Activated naive CD4-positive, alpha-beta T cell (primary cell): ENCODE measurements around the gene NDC1.
A peak's percentile ranks its signal among the peaks of the same experiment; 100 is the strongest.
"Not testable (repeated sequence)": the region's sequence is repeated elsewhere in the genome, so short reads cannot be mapped to it uniquely, and the experiment has no call there.

Experiments used
- DNase-seq, 4 experiments: peaks; one replicate each; lab custom pipeline; 2025; lab: John Stamatoyannopoulos, UW

Gene NDC1

DNA sequence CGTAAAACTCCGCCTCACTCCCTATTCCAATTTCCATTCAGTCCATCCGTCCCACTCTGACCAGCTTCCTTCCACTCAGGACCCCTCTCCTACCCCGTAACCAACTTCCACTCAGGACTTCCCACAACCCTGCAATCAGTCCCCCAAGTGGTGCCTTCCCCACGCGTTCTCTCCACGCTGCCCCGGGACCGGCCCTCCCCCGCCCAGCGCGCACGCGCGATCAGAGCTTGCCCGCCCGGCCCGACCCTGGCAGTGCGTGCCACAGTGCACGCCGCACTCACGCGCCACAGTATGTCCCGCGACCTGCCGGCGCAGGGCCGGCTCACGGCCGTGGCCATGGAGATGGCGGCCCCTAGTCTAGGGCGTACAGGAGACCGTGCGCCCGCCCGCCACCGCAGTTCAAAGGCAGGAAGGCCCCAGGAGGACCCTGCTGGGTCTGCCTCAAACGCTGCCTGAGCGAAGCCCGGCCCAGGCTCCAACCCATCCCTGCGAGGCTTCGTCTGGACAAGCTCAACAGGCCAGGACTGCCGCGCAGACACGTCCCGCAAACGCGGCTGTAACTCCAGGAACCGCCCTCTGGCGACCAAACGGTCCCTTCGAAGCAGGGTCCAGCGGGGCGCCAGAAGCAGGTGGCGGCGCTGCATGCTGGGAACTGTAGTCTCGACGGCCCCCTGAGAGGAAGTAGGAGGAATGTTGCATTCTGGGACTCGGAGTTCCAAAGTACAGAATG lies at the start of gene NDC1:
TSS of gene NDC1 (minus strand) at position 373 of the 730 bp plus-strand sequence. CDS start at position 338, 35 bp downstream.
- peak; percentile 73 to 91 (median 84) for DNase-seq

- not testable (repeated sequence) for DNase-seq
Observed at GRCh38 chr1:53883600-53883999, 45.5 kb upstream of the NDC1 start.

DNA sequence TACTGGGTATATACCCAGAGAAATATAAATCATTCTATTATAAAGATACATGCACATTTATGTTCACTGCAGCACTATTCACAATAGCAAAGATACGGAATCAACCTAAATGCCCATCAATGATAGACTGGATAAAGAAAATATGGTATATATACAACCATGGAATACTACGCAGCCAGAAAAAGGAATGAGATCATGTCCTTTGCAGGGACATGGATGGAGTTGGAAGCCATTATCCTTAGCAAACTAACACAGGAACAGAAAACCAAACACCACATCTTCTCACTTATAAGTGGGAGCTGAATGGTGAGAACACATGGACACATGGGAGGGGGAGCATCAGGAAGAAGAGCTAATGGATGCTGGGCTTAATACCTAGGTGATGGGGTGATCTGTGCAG lies 43.8 kb upstream of the NDC1 start:
- not testable (repeated sequence) for DNase-seq

- no peak for DNase-seq
Observed at GRCh38 chr1:53878492-53879105, 40.5 kb upstream of the NDC1 start.

GRCh38 chr1:53875150-53875549 lies 37.1 kb upstream of the NDC1 start:
- DNase-seq, result not testable (repeated sequence)

- no peak for DNase-seq
Observed at GRCh38 chr1:53871773-53872484, 33.8 kb upstream of the NDC1 start.

DNA sequence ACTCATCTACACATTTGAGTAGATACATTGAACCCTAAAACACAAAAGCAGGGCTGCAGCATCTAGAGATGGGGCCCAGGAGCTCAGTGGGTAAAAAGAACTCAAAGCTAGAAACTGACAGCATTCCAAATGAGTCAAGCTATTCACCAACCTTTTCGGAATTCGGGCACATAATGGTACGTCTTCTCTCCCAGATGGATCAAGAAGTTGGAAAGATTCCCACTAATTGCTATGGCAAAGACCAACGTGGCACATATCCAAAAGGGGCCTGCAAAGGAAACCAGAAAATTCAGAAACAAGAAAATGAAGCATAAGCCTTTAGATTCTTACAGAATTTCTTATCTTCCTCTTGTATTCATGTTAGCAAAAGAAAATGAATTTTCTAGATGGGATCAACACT lies 33.1 kb upstream of the NDC1 start:
- no peak for DNase-seq

GRCh38 chr1:53869454-53870117 lies 31.5 kb upstream of the NDC1 start:
- no peak for DNase-seq

DNA sequence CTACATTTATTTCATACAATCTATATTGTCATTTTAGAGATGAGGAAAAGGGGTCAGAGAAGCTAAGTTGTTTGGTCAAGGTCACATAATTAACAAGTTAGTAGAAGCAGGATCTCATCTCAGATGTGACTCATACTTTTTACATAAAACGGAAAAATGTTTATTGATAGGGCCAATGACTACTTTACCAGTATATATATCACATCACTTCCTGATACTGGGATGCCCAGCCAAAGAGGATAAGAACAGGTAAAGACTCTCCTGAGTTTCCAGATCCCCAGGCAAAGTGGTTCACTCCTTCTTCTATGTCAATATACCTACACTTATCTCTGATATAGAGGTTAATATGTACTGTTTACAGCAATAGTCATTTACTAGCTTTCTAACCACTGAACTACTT lies 30.5 kb upstream of the NDC1 start:
- no peak for DNase-seq

GRCh38 chr1:53862507-53862906 lies 24.4 kb upstream of the NDC1 start:
- DNase-seq, result no peak

DNA sequence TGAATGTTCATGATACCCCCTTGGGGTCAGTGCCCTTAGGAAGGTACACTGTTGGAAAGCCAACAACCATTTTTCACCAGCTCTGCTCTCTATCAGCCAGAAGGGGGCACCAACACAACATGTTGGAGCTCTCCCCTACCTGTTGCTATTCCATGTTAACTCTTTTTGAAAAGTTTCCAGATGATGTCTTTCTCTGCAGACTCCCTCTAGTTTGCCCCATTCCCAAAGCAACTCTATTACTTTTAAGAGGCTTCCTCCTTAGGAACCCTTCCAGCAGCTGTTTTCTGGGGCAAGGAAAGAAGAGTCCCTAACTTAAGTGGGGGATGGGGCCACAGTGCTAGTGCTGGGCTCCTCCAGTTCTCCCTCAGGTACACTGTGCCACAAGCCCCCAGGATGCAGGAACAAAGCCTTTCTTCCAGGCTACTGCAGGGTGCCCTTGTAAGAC lies 22.9 kb upstream of the NDC1 start:
- DNase-seq, result no peak

DNA sequence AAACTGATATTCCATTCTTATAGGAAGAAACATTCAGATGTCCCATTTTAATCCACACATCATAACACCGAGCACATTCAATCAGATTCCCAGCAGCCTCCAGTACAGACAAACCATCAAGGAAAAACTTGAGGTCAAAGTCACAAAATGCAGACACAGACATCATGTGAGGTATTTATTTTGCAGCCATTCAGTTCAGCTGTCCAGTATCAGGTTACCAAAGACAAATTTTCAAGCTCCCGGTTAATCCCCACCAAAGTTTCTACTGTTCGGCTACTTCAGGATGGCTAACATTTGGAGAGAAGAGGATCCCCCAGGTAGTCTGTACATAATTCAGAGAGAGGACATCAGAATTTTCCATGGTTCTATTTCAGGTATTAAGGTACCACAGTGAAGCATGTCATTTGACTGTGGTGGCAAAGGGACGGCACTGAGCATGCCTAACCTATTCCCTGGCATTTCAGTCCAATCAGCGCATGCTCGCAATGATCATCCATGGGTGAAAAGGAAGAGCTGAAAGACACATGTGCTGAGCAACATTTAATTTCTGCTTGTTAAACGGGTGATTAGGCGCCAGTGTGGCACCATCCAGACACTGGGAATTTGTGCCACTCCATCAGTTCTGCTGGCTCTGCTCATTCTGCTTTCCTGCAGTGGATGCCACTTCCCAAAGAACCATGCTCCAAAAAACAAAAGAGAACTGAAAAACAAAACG lies 13.6 kb upstream of the NDC1 start:
- no peak for DNase-seq

GRCh38 chr1:53850082-53850673 lies 12.1 kb upstream of the NDC1 start:
- no peak for DNase-seq

DNA sequence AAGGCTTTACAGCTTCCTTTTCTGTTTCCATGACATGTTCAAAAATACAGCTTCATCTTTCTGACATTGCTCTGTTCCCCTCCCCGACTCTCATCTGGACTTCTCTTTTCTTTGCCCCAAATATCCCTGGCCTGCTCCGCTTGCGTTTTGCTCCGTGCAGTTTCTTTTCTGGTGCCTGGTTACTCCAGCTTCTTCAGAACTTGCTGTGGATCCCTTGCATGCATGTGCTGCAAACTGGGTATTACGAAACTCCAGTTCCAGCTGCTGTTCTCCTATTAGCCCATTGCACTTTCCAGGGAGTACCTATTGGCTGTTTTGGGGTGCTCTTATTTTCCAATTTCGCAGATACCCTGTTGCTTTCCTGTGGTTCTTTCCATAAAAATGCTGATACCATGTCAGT lies 9.9 kb upstream of the NDC1 start:
- no peak for DNase-seq

DNA sequence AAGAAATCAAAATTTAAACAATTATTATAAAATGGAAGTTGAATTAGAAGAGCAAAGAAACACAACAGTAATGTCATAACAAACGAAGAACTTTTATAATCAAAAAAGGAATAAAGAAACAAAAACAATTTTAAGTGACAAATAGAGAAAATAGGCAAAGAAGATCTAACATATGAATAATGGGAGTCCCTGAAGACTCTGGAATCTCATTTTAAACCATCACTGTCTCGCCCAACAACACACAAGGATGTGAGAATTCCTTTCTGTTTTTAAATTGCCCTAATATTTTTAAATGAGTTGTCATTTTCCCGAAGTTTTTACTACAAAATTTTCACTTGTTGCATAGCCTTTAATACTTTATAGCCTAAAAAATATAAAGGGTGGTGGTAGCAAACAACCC lies 4.3 kb upstream of the NDC1 start:
- DNase-seq, result no peak

DNA sequence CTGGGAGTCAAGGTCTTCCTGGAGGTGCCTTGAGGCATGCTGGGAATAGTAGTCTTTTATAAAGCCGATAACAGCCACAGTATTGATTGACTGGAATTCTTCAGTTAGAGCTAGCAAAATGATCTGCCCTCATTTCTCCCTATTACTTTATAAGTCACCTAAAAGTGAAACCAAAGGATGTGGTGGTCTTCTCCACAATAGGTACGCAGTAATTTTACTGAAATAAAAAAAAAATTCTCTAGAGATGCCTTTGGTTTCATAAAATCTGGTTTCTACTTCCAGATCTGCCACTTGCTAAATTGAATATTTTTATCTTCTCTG lies 518 bp upstream of the NDC1 start:
- DNase-seq, result no peak

GRCh38 chr1:53837646-53837923 lies 511 bp downstream of the NDC1 start:
- DNase-seq, result no peak

DNA sequence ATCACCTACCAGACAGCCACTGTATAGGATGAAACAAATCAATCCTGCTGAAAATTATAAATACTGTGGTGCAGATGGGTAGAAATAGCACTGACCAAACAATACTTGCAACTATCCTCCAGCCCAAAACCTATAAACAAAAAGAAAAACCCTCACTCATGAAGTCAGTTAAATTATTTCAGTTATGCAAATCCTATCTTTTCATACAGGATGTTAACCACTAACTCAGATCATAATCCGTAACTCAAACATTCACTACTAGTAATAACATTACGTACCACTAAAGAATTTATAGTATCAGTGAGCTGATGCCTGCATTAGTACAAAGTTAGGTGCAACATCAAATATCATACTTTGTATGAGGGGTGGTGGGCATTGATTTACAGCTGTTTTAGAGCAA lies 2.6 kb downstream of the NDC1 start:
- no peak for DNase-seq

GRCh38 chr1:53834776-53835175 lies 3.3 kb downstream of the NDC1 start:
- no peak for DNase-seq

DNA sequence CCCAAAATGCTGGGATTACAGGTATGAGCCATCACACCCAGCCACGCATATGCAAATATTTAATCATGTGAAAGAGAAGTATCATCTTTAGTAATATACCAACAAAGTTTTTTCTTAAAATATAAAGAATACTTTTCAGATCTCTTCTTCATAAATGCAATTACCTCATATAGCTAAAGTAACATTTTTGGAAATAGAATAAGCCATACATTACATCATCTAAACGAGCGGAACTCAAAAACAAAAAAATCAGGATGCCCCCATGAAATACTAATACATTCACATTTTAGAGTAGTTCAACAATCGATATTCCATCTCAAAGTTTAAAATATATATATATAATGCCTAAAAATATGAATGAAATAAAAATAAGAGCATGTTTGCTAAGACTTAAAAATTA lies 4.7 kb downstream of the NDC1 start:
- no peak for DNase-seq

- no peak for DNase-seq
Observed at GRCh38 chr1:53826367-53826766, 11.7 kb downstream of the NDC1 start.

DNA sequence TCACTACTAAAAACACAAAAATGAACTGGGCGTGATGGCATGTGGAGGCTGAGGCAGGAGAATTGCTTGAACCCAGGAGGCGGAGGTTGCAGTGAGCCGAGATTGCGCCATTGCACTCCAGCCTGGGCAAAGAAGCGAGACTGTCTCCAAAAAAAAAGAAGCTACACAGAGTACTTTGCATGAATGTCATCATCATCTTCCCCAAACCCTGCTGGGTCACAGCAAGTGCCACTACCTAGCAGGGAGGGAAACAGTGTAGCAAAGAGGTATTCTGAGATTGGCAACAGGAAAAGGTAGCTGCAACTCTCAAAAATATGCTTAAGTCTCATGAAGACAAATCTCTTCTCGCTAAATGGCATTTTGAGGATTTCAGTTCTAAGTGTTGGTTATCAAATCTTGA lies 12.8 kb downstream of the NDC1 start:
- DNase-seq, result no peak
